Measurements from ENCODE around the gene ZNF831.

ZNF831 gene

GRCh38 chr20:59157531-59157930 is 6.1 kb upstream of the ZNF831 start:
- no peak overlapping the region for H3K4me3 ChIP-seq (ENCODE audit: low read length)
- no peak for DNase-seq (ENCODE audit: low read depth)
- TF ChIP-seq, protein P1, sequence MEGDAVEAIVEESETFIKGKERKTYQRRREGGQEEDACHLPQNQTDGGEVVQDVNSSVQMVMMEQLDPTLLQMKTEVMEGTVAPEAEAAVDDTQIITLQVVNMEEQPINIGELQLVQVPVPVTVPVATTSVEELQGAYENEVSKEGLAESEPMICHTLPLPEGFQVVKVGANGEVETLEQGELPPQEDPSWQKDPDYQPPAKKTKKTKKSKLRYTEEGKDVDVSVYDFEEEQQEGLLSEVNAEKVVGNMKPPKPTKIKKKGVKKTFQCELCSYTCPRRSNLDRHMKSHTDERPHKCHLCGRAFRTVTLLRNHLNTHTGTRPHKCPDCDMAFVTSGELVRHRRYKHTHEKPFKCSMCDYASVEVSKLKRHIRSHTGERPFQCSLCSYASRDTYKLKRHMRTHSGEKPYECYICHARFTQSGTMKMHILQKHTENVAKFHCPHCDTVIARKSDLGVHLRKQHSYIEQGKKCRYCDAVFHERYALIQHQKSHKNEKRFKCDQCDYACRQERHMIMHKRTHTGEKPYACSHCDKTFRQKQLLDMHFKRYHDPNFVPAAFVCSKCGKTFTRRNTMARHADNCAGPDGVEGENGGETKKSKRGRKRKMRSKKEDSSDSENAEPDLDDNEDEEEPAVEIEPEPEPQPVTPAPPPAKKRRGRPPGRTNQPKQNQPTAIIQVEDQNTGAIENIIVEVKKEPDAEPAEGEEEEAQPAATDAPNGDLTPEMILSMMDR (conservative IDR thresholded peaks at IDR 0.05; ENCODE audit: low read depth, low read length) = no peak

GRCh38 chr20:59157961-59158541 is 5.6 kb upstream of the ZNF831 start:
- DNase-seq (ENCODE audit: low read depth) = no peak
- no peak overlapping the region for H3K4me3 ChIP-seq (ENCODE audit: low read length)
- TF ChIP-seq, protein P1 (conservative IDR thresholded peaks at IDR 0.05; ENCODE audit: low read depth, low read length) = no peak

DNA sequence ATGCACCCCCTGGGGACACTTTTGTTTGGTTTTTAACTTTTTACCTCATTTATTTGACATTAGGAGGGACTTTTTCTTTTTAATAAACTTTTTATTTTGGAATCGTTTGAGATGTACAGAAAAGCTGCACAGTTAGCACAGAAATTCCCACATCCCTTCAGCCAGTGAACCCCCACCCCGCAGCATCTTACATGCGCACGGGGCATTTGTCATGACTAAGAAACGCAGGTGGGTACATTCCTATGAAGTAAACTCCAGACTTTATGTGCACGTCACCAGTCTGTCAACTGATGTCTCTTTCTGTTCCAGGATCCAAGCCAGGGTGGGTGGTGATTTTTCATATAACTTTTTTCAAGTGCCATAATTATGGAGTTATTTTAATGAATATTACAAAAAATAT is 4.9 kb upstream of the ZNF831 start:
- no peak for DNase-seq (ENCODE audit: low read depth)
- TF ChIP-seq, protein P1 (conservative IDR thresholded peaks at IDR 0.05; ENCODE audit: low read depth, low read length) = no peak
- no peak overlapping the region for H3K4me3 ChIP-seq (ENCODE audit: low read length)

DNA sequence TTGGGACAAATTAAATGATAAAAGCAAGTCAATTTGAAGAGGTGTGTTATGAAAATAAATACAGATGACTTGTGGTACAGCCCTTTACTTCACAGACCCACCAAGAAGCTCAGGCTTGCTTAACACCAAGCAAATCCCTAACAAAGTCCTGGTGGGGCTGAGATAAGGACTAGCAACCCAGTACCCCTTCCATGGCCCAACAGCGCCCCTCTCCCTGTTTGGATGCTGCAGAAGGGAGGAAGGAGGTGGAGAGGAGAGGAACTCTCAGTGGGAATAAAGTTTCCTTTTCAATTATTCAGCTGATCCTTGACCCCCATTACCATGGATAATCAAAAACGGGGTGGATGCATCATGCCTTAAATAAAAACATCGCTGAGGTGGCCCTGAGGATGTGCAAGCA is 4.5 kb upstream of the ZNF831 start:
- no peak for DNase-seq (ENCODE audit: low read depth)
- TF ChIP-seq, protein P1 (conservative IDR thresholded peaks at IDR 0.05; ENCODE audit: low read depth, low read length) = no peak
- H3K4me3 ChIP-seq (ENCODE audit: low read length) = no peak overlapping the region

DNA sequence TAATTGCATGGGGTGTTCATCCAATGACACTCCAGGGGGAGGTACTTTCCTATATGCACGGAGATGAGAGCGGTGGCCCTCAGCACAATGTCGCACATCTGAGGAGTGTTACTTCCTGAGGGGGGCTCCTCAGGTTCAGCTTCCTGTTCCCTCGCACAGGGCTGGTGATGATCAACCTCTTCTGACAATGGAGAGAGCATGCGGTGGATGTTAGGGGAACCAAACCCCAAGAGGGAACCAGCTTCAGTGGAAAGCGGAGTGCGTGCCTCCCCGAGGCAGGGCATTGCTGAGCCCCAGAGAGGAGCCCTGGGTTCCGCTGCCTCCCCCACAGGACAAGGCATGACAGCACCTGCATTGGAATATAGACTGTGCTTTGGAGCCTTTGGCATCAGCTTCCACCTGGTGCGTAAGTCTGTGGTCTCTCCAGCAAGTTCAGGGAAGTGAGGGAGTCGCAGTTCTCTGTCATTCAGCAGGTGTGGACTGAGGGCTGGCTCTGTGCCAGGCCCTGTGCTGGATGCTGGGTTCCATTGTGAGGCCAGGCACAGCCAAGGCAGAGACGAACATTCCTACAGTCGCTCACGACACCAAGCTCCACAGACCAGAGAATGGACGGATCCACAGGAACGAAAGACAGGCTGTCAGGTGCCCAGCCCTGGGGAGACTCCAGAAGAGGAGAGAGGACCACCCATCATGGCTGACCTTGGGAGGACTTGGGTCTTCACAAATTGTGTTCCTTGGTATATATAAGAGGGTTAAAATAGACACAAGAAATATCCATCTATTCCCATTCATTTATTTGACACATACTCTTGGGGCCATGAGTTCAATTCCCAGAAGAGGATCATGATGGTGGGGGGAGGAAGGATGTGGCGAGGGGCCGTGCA is 3.9 kb upstream of the ZNF831 start:
- TF ChIP-seq, protein P1 (conservative IDR thresholded peaks at IDR 0.05; ENCODE audit: low read depth, low read length) = no peak
- no peak for DNase-seq (ENCODE audit: low read depth)
- no peak overlapping the region for H3K4me3 ChIP-seq (ENCODE audit: low read length)

DNA sequence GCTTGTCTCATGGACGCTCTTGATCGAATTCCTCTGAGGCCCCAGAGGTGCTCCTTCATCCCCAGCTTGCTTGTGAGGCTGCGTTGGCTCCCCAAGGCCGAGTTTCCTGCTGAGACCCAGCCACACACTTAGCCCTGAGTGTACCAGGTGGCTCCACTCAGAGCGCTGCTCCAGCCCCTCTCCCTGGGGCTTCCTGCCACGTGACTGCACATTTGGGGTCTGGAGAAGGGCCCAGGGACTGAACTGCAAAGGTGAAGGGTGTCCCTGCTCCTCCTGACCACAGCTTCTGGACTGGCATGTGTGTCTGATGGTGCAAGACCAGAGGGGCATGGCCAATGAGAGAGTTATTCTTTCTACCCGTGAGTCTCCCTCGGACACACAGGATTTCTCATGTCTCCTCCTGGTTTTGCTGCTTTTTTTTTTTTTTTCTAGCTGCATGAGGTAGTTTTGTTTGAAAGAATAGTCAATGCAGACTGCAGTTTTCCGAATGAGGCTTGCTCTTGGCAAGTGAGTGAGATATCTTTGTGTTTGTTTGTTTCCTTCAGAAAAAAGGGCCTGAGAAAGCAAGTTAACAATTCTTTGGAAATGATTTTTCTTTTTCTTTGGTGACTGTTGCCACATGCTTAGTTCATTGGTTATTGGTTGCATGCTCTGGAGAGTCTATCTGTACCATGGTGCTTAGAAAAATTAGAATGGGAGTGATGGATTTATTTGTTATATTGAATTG is 3.1 kb upstream of the ZNF831 start:
- TF ChIP-seq, protein P1 (conservative IDR thresholded peaks at IDR 0.05; ENCODE audit: low read depth, low read length) = no peak
- H3K4me3 ChIP-seq (ENCODE audit: low read length) = no peak overlapping the region
- DNase-seq (ENCODE audit: low read depth) = no peak

All from retinal pigment epithelial cell (primary cell).